PC-3 (cell line): ENCODE results near the gene PHGDH. TPM values are rescaled to one million over a fixed set of nuclear protein-coding genes. Genes with fewer than 3 reads are reported as not detected.
A peak's percentile ranks its signal among the peaks of the same experiment; 100 is the strongest.

Source experiments
- ATAC-seq: fragments of 200-7000 bp; cut with Tn5 transposase; 2 replicates; pipeline ENCODE4 v1.9.1; 2020; ENCODE audit warnings: mild to moderate bottlenecking, moderate library complexity
- BruUV-seq: library from RNA; stranded (reverse); fragments of 400-500 nt; replicated peaks from 2 replicates; lab custom pipeline; 2021; lab: Mats Ljungman, UMichigan
- CTCF ChIA-PET: fragments of 300-600 bp; sonication (Branson Sonifier 250); formaldehyde crosslinking; loops from one replicate; lab custom pipeline; 2022; ENCODE audit warnings: antibody characterized with exemption; lab: Charles Lee
- POLR2A ChIA-PET: fragments of 300-600 bp; sonication (Branson Sonifier 250); formaldehyde crosslinking; loops from one replicate; lab custom pipeline; 2022; ENCODE audit warnings: antibody characterized with exemption; ENCODE audit not compliant: unreplicated experiment; lab: Charles Lee
- DNase-seq: peaks from one replicate; pipeline ENCODE4 v3.0.0-alpha.2; 2015
- H2AFZ ChIP-seq: fragments of 300-600 bp; sonication (generic); 2 replicates; pipeline ENCODE4 v1.6.0; 2016; ENCODE audit warnings: antibody characterized with exemption, low read length
- H3F3A ChIP-seq: fragments of 300-600 bp; sonication (generic); one replicate; pipeline ENCODE4 v1.6.0; 2017; ENCODE audit warnings: antibody characterized with exemption, low read length, control low read depth, mild to moderate bottlenecking; ENCODE audit not compliant: unreplicated experiment
- H3K27ac ChIP-seq: fragments of 300-600 bp; sonication (generic); 2 replicates; pipeline ENCODE4 v1.5.1; 2016; ENCODE audit warnings: mild to moderate bottlenecking, low read length
- H3K27me3 ChIP-seq: fragments of 300-600 bp; sonication (generic); 2 replicates; pipeline ENCODE4 v1.6.1; 2016; ENCODE audit warnings: low read length, mixed read lengths
- H3K36me3 ChIP-seq: fragments of 300-600 bp; sonication (generic); 2 replicates; pipeline ENCODE4 v1.6.1; 2016; ENCODE audit warnings: low read depth, mixed run types, low read length, mixed read lengths
- H3K4me1 ChIP-seq: fragments of 300-600 bp; sonication (generic); 2 replicates; pipeline ENCODE4 v1.5.1; 2016; ENCODE audit warnings: low read length; ENCODE audit not compliant: insufficient read depth
- H3K4me2 ChIP-seq: fragments of 300-600 bp; sonication (generic); 2 replicates; pipeline ENCODE4 v1.6.0; 2016; ENCODE audit warnings: low read length
- H3K4me3 ChIP-seq: fragments of 300-600 bp; sonication (generic); 2 replicates; pipeline ENCODE4 v1.5.1; 2016; ENCODE audit warnings: mild to moderate bottlenecking, low read length, mixed read lengths
- H3K79me2 ChIP-seq: fragments of 300-600 bp; sonication (generic); 2 replicates; pipeline ENCODE4 v1.6.1; 2017; ENCODE audit warnings: low read length, mixed read lengths
- H3K9ac ChIP-seq: fragments of 300-600 bp; sonication (generic); 2 replicates; pipeline ENCODE4 v1.6.0; 2016; ENCODE audit warnings: mild to moderate bottlenecking, low read length
- H3K9me2 ChIP-seq: fragments of 300-600 bp; sonication (generic); replicated peaks from 2 replicates; pipeline ENCODE4 v1.6.1; 2016; ENCODE audit warnings: mixed run types, low read length, mixed read lengths
- H3K9me3 ChIP-seq: fragments of 300-600 bp; sonication (generic); 2 replicates; pipeline ENCODE4 v1.6.1; 2016; ENCODE audit warnings: low read length, mixed read lengths
- H4K20me1 ChIP-seq: fragments of 300-600 bp; sonication (generic); 2 replicates; pipeline ENCODE4 v1.6.1; 2016; ENCODE audit warnings: low read length, mixed read lengths
- EZH2 ChIP-seq: fragments of 300-600 bp; sonication (generic); IDR thresholded peaks from one replicate; pipeline ENCODE4 v1.6.1; 2017; ENCODE audit warnings: antibody characterized with exemption, mild to moderate bottlenecking, low read length; ENCODE audit not compliant: unreplicated experiment
- EZH2phosphoT487 ChIP-seq: fragments of 300-600 bp; sonication (generic); IDR thresholded peaks from 2 replicates; pipeline ENCODE4 v1.6.1; 2018; ENCODE audit warnings: mild to moderate bottlenecking, antibody characterized with exemption, low read length, borderline replicate concordance
- intact Hi-C: fragments of 100-400 bp; cut with micrococcal nuclease; formaldehyde crosslinking; loops from 2 replicates; pipeline ENCODE4 v1.9.0; 2023
- total RNA-seq: library from RNA; depleted of rRNA; stranded (reverse); fragments of >200 nt; gene quantifications from 2 replicates; pipeline ENCODE4 v1.2.3, GENCODE V29; 2014
- TF ChIP-seq, protein P1 (sequence below): fragments of 300-600 bp; sonication (generic); conservative IDR thresholded peaks from 2 replicates; pipeline ENCODE4 v1.5.1; 2017; ENCODE audit warnings: antibody characterized with exemption, low read depth, mild to moderate bottlenecking, low read length

PHGDH gene
- total RNA-seq, 1 experiment from 2014 or later, result 134 TPM

DNA sequence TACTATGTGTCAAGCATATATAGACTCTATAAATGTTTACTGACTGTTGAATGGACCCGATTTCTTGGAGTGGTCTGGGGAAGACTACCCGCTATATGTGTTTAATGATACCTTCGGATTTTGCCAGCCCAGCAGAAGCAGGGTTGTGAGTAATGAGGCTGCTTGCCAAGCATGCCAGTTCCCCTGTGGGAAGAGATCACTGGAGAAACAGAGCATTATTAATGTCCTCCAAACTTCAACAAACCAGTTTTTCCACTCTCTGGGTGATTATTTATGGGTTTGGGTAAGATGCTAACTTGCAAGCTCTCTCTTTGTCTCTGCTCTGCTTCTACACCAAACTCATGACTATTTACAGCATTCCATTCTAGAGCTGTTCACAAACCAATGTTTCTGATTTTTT lies 25.1 kb upstream of the PHGDH start:
- BruUV-seq, result no TSS peak
- POLR2A ChIA-PET, result no interaction called here
- peaks cover 30% of the 10 kb centered on the region for H3K4me1 ChIP-seq
- H3K4me2 ChIP-seq, result peak overlapping the region; percentile 66
- ATAC-seq (peak; percentile 79), DNase-seq (peak; percentile 97)
- H3K36me3 ChIP-seq, result no peaks in the 10 kb centered on the region
- H3K27ac ChIP-seq, result peak overlapping the region; percentile 75
- no peaks in the 10 kb centered on the region for H3K27me3 ChIP-seq
- H3K9me3 ChIP-seq, result no peaks in the 10 kb centered on the region
- TF ChIP-seq EZH2phosphoT487 (no peak), EZH2 (no peak)
- TF ChIP-seq, protein P1, sequence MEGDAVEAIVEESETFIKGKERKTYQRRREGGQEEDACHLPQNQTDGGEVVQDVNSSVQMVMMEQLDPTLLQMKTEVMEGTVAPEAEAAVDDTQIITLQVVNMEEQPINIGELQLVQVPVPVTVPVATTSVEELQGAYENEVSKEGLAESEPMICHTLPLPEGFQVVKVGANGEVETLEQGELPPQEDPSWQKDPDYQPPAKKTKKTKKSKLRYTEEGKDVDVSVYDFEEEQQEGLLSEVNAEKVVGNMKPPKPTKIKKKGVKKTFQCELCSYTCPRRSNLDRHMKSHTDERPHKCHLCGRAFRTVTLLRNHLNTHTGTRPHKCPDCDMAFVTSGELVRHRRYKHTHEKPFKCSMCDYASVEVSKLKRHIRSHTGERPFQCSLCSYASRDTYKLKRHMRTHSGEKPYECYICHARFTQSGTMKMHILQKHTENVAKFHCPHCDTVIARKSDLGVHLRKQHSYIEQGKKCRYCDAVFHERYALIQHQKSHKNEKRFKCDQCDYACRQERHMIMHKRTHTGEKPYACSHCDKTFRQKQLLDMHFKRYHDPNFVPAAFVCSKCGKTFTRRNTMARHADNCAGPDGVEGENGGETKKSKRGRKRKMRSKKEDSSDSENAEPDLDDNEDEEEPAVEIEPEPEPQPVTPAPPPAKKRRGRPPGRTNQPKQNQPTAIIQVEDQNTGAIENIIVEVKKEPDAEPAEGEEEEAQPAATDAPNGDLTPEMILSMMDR, result no peak
- H4K20me1 ChIP-seq, result no peaks in the 10 kb centered on the region
- CTCF ChIA-PET, result interaction anchor here (0.6 to 1.1 kb wide), 2 partner anchors 25 to 75 kb away, joined by 3 read pairs; partner anchors contain the start of gene PHGDH
- no peak overlapping the region for H3K9ac ChIP-seq
- H3K79me2 ChIP-seq, result no peaks in the 10 kb centered on the region
- intact Hi-C loops, result no loop called here
- H3K4me3 ChIP-seq, result peak overlapping the region; percentile 13; the same call in 1 of the 2 replicates
- H2AFZ ChIP-seq, result no peak overlapping the region
- peaks cover 6% of the 10 kb centered on the region for H3F3A ChIP-seq
- no peaks in the 10 kb centered on the region for H3K9me2 ChIP-seq

GRCh38 chr1:119687434-119688079 lies 24.2 kb upstream of the PHGDH start:
- no peak overlapping the region for H3K9ac ChIP-seq
- peak overlapping the region; percentile 18; the same call in 1 of the 2 replicates for H3K4me3 ChIP-seq
- H4K20me1 ChIP-seq, result no peaks in the 10 kb centered on the region
- H3K9me2 ChIP-seq, result no peaks in the 10 kb centered on the region
- ATAC-seq (peak; percentile 60), DNase-seq (peak; percentile 70)
- ChIA-PET CTCF (interaction anchor here (0.6 to 1.1 kb wide), 3 partner anchors 24 to 413 kb away, joined by 3 read pairs; partner anchors contain the start of gene PHGDH), POLR2A (no interaction called here)
- peaks cover 6% of the 10 kb centered on the region for H3F3A ChIP-seq
- no peaks in the 10 kb centered on the region for H3K36me3 ChIP-seq
- no peaks in the 10 kb centered on the region for H3K27me3 ChIP-seq
- H3K27ac ChIP-seq, result peak overlapping the region; percentile 75
- H3K4me1 ChIP-seq, result peaks cover 30% of the 10 kb centered on the region
- no peaks in the 10 kb centered on the region for H3K9me3 ChIP-seq
- H3K79me2 ChIP-seq, result no peaks in the 10 kb centered on the region
- no TSS peak for BruUV-seq
- H2AFZ ChIP-seq, result no peak overlapping the region
- intact Hi-C loops, result no loop called here
- peak overlapping the region; percentile 66 for H3K4me2 ChIP-seq
- TF ChIP-seq EZH2, result no peak

- TF ChIP-seq EZH2phosphoT487 (no peak), EZH2 (no peak)
- TF ChIP-seq, protein P1, result no peak
- no peak overlapping the region for H3K4me2 ChIP-seq
- peaks cover 6% of the 10 kb centered on the region for H3F3A ChIP-seq
- no TSS peak for BruUV-seq
- DNase-seq, result no peak
- H3K9me2 ChIP-seq, result no peaks in the 10 kb centered on the region
- ATAC-seq, result no peak
- CTCF ChIA-PET, result interaction anchor here (0.6 kb wide), 1 partner anchor 77 kb away, joined by 3 read pairs; no protein-coding TSS in a partner anchor
- H3K36me3 ChIP-seq, result no peaks in the 10 kb centered on the region
- H3K79me2 ChIP-seq, result no peaks in the 10 kb centered on the region
- POLR2A ChIA-PET, result no interaction called here
- H3K27me3 ChIP-seq, result no peaks in the 10 kb centered on the region
- no peak overlapping the region for H2AFZ ChIP-seq
- peaks cover 30% of the 10 kb centered on the region for H3K4me1 ChIP-seq
- H3K4me3 ChIP-seq, result no peak overlapping the region
- H4K20me1 ChIP-seq, result no peaks in the 10 kb centered on the region
- no peak overlapping the region for H3K9ac ChIP-seq
- no peaks in the 10 kb centered on the region for H3K9me3 ChIP-seq
- no peak overlapping the region for H3K27ac ChIP-seq
- intact Hi-C loops, result no loop called here
These were observed 22.9 kb upstream of the PHGDH start for GRCh38 chr1:119688810-119689209.
